GM20431 (cell line): ENCODE measurements around the gene GLOD5.

Experiments
- in situ Hi-C: fragments of 300-500 bp; cut with MseI, MboI; formaldehyde crosslinking; loops from one replicate; pipeline ENCODE4 v1.15.0; 2020; ENCODE audit warnings: low sequenced_read_pairs; ENCODE audit not compliant: unreplicated experiment

Gene GLOD5

GRCh38 chrX:48761674-48762471 lies at the start of gene GLOD5:
Gene GLOD5, plus strand, starts transcription at chrX:48761747. Its CDS starts 44 bp downstream, at chrX:48761791.
- in situ Hi-C loops, result no loop called here

- in situ Hi-C loops, result no loop called here
Observed at GRCh38 chrX:48711929-48712505, 49.5 kb upstream of the GLOD5 start.

- in situ Hi-C loops, result no loop called here
Observed at GRCh38 chrX:48713847-48714246, 47.7 kb upstream of the GLOD5 start.

- in situ Hi-C loops, result no loop called here
Observed at GRCh38 chrX:48714573-48714972, 47.0 kb upstream of the GLOD5 start.

GRCh38 chrX:48715072-48715471 lies 46.5 kb upstream of the GLOD5 start:
- in situ Hi-C loops, result no loop called here

DNA sequence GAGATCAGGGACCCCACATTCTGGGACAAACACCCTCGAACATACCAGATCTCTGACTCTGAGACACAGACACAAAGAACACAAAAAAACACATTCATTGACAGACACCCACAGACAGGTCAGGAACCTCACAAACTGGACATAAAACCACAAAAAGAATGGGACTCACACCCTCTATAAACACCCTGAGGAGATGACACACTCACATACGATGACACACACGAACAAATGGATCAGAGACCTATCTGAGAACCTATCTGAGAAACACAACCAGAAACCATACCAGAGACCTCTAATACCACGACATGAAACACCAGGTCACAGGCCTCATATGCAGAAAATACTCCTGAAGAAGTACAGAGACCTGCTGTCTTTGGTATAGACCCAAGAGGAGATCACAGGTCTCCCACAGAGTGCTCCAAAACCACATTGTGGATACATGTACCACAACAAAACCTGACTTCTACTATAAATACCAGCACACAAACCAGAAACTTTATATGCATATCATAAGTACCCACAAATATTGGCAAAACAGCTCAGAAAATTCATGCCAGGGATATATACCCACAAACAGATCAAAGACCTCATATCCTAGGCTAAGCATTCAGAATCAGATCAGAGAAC lies 45.6 kb upstream of the GLOD5 start:
- in situ Hi-C loops, result no loop called here

DNA sequence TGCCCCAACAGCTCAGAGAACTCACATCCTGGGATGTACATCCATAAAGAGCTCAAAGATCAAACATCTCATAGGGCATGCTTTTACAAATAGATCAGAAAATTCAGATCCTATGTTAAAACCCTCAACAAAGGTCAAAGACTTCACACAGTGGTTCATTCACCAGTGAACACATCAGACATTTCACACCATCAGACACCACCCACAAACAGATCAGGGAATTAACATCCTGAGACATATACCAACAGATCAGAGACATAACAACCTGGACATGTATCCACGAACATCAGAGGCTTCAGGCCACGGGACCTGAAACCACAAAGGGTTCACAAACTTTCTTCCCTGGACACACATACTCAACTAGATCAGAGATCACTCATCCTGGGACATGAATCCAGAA lies 41.6 kb upstream of the GLOD5 start:
- in situ Hi-C loops, result no loop called here

DNA sequence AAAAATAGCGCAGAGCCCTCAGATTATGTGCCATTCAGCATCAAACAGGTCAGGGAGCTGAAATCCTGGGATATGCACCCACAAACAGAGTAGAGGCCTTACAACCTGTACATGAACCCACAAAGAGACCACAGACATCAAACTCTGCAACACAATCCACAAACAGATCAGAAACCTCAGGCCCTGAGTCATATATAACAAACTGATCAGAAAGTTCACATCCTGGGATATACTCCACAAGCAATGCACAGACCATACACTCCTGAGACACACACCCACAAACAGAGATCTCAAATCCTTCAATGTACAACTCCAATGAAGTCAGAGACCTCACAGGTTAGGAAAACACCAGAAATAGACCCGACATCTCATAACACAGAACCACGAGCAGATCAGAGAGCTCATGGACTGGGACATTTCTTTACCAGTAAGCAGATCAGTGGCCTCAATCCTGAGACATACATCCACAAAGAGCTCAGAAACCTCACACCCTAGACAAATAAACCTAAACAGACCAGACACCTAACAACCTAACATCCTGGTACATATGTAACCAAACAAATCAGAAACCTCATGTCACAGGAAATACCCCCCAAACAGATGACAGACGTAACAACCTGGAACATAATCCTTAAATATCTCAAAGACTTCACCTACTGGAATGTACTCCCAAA lies 40.8 kb upstream of the GLOD5 start:
- in situ Hi-C loops, result no loop called here

GRCh38 chrX:48721916-48722315 lies 39.6 kb upstream of the GLOD5 start:
- in situ Hi-C loops, result no loop called here

DNA sequence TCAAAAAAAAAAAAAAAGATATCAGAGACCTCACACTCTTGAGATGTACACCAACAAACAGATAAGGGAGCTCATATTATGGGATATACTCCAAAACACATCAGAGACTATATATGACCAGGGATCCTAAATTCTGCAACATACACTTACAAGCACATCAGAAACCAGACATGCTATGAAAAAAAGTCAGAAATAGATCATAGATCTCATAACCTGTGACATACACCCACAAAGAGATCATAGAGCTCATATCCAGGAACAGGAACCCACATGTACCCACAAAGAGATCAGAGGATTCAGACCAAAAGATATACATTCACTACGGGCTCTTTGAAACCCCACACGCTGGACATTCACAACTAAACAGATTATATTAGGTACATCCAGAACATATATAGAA lies 35.0 kb upstream of the GLOD5 start:
- in situ Hi-C loops, result no loop called here

- in situ Hi-C loops, result no loop called here
Observed at GRCh38 chrX:48728653-48729052, 32.9 kb upstream of the GLOD5 start.

DNA sequence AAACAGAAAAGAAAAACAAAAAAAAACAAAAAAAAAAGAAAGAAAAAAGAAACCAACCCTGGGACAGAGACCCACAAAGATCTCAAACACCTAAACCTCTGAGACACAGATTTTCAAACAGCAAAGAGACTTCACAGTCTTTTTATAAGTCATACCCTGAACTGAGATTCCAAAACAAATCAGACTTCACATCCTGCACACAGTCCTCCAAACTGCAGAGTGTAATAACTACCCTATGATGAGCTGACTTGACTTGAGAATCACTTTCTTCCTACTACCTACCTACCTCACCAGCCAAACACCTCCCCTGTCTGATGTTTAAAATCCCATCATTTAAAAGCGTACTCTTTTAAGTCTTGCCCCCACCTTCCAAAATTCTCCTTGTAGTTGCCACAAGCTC lies 25.2 kb upstream of the GLOD5 start:
- in situ Hi-C loops, result no loop called here

DNA sequence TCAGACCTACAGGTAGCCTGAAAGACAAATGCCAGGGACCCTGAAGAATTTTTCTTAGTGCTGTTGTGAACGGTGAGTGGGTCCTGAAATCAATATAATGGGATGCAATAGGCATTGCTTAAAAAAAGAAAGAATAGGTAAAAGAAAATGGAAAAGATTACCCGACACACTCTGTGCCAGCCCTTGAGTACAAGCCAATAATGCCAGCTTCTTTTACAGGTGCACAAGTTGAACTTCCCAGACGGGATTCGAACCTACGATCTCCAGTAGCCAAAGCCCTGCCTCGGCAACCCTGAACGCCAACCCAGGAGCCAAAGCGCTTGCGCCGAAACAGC lies 24.7 kb upstream of the GLOD5 start:
- in situ Hi-C loops, result no loop called here

DNA sequence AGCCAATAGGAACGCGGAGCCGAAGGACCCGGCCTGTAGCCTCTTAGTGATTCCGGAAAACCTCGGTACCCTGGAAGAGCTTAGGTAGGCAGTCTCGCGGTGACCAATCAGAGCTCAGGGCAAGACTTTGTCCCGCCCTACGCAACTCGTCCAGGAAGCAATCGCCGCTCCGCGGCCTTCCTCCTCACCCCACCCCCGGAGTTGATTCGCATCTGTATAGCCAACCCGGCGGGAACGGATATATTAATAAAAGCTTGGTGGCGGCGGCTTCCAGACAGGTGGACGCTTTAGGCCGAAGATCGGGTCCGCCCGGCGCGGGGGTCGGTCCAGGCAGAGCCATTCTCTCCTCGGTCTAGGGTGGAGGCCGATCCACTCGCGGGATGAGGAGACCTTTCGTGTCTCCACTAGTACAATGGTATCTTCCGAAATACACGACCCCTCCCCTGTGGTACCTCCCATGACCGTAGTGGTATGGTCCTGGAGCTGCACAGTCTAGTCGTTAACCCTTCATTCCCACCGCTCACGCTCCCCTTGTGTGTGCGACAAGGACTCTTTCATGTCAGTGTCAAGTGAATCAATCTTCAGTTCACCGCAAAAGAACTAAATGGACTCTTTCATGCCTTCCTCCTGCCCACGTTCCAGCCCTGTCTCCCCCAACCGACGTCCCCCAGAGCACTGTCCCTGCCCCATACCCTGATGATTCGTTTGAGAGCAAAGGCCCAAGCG lies 24.2 kb upstream of the GLOD5 start:
- in situ Hi-C loops, result no loop called here

GRCh38 chrX:48737940-48738339 lies 23.6 kb upstream of the GLOD5 start:
- in situ Hi-C loops, result no loop called here

DNA sequence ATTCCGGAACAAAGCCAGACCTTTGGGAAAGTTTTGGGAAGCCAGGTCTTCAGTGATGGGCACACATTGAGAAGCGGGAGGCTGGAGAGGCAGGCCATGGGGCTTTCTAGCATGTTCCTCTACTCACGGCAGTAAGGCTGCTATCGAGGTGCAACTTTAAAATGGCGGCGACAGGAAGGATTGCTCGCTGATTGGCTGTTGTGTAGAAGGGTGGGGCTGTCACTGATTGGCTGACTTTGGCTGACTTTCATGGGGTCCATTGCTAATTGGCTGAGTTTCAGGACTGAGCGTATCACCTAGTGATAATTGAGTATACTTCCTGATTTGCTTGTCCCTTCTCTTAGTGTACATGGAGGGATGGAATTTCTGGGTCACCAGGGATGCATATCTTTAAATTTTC lies 19.7 kb upstream of the GLOD5 start:
- in situ Hi-C loops, result no loop called here

DNA sequence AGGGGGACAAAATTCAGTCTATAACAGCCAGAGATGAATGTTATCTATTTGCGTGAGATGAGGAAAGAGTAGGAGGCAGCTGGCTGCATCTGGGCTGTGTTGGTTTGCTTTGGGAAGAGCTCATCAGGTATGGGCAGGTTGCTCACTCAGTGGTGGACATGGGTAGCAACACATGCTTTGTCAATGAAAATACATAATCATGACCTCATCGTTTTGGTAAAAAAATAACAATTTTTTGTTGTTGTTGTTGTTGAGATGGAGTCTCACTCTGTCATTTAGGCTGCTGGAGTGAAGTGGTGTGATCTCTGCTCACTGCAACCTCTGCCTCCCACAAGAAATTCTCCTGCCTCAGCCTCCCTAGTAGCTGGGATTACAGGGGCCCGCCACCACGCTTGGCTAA lies 16.3 kb upstream of the GLOD5 start:
- in situ Hi-C loops, result no loop called here

- in situ Hi-C loops, result no loop called here
Observed at GRCh38 chrX:48747415-48748016, 14.0 kb upstream of the GLOD5 start.

GRCh38 chrX:48749182-48749581 lies 12.4 kb upstream of the GLOD5 start:
- in situ Hi-C loops, result no loop called here

- in situ Hi-C loops, result no loop called here
Observed at GRCh38 chrX:48751343-48751742, 10.2 kb upstream of the GLOD5 start.
